ENCODE data around the gene MICAL2.

MICAL2 gene

GRCh38 chr11:12135185-12135584 lies 24.8 kb downstream of the MICAL2 start:
- no peak for DNase-seq (ENCODE audit: low spot score)
- POLR2A ChIA-PET (ENCODE audit: low non-redundant PET) = no interaction called here
- no peak overlapping the region for H3K27ac ChIP-seq
- no peak for TF ChIP-seq CTCF (conservative IDR thresholded peaks at IDR 0.05; ENCODE audit: low read depth)
- CTCF ChIA-PET = interaction anchor here (0.7 kb wide), 1 partner anchor 1042 kb away, joined by 3 read pairs; no protein-coding TSS in a partner anchor

- POLR2A ChIA-PET (ENCODE audit: low non-redundant PET) = interaction anchor here (0.8 kb wide), 1 partner anchor 51 kb away, joined by 3 read pairs; no protein-coding TSS in a partner anchor
- no peak for DNase-seq (ENCODE audit: low spot score)
- peak overlapping the region; percentile 51 for H3K27ac ChIP-seq
These were observed 26.8 kb downstream of the MICAL2 start for GRCh38 chr11:12137005-12137690.

GRCh38 chr11:12137938-12138731 lies 27.7 kb downstream of the MICAL2 start:
- CTCF ChIA-PET = interaction anchor here (0.6 kb wide), 2 partner anchors 58 to 711 kb away, joined by 3 read pairs; no protein-coding TSS in a partner anchor
- DNase-seq (ENCODE audit: low spot score) = no peak
- peak overlapping the region; percentile 39 for H3K27ac ChIP-seq
- no peak for TF ChIP-seq CTCF (conservative IDR thresholded peaks at IDR 0.05; ENCODE audit: low read depth)
- POLR2A ChIA-PET (ENCODE audit: low non-redundant PET) = no interaction called here

More at GRCh38 chr11:12137005-12137690, 26.8 kb downstream of the MICAL2 start:
- CTCF ChIA-PET = no interaction called here
- no peak for TF ChIP-seq CTCF (conservative IDR thresholded peaks at IDR 0.05; ENCODE audit: low read depth)

GRCh38 chr11:12139144-12139881 lies 28.9 kb downstream of the MICAL2 start:
- DNase-seq (ENCODE audit: low spot score) = no peak
- POLR2A ChIA-PET (ENCODE audit: low non-redundant PET) = no interaction called here
- no peak for TF ChIP-seq CTCF (conservative IDR thresholded peaks at IDR 0.05; ENCODE audit: low read depth)
- CTCF ChIA-PET = no interaction called here
- H3K27ac ChIP-seq = peak overlapping the region; percentile 39

GRCh38 chr11:12140186-12140793 lies 29.9 kb downstream of the MICAL2 start:
- no peak for DNase-seq (ENCODE audit: low spot score)
- no peak overlapping the region for H3K27ac ChIP-seq
- ChIA-PET CTCF (interaction anchor here (0.6 kb wide), 1 partner anchor 148 kb away, joined by 5 read pairs; no protein-coding TSS in a partner anchor), POLR2A (ENCODE audit: low non-redundant PET) (no interaction called here)
- no peak for TF ChIP-seq CTCF (conservative IDR thresholded peaks at IDR 0.05; ENCODE audit: low read depth)

- no peak for TF ChIP-seq CTCF (conservative IDR thresholded peaks at IDR 0.05; ENCODE audit: low read depth)
- ChIA-PET POLR2A (ENCODE audit: low non-redundant PET) (no interaction called here), CTCF (no interaction called here)
- no peak for DNase-seq (ENCODE audit: low spot score)
- no peak overlapping the region for H3K27ac ChIP-seq
These were observed 30.9 kb downstream of the MICAL2 start for GRCh38 chr11:12141283-12141682.
